GM19023 (cell line): ENCODE results near the gene PEX10.

Experiments used
- ATAC-seq: cut with Tn5 transposase; IDR thresholded peaks from one replicate; pipeline ENCODE4 v1.9.1; 2021; ENCODE audit warnings: mild to moderate bottlenecking, moderate library complexity; ENCODE audit not compliant: unreplicated experiment

PEX10 gene

DNA sequence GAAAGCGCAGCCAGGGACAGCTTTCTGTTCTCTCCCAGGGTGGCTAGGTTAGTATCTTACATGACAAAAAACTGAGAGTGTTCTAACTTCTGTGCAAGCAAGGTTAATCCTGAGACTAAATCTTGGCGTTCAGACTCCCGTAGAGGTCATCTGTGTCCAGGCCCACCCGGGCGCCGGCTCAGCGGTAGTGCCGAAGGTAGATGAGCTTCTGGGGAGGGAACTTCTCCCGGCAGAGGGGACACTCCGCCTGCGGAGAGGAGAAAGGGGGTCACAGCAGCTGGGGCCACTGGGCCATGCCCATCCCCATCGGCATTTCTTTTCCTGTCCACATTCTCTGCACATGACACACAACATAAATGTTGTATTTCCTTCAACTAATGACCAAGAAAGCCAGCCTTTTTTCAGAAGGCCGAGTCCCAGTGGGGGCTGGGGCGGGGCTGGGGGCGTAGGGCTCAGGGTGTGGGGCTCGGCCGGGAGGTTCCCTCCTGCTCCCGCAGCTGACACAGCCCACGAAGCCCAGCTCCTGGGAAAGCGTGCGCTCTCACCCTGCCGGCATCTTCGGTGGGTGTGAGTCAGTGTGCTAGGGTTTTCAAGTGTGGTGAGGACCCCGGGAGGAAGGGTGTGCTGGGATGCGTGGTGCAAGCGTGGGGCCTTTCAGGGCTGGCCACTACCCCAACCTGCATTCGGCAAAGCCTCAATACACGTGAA lies 6.6 kb downstream of the PEX10 start:
- no peak for ATAC-seq

DNA sequence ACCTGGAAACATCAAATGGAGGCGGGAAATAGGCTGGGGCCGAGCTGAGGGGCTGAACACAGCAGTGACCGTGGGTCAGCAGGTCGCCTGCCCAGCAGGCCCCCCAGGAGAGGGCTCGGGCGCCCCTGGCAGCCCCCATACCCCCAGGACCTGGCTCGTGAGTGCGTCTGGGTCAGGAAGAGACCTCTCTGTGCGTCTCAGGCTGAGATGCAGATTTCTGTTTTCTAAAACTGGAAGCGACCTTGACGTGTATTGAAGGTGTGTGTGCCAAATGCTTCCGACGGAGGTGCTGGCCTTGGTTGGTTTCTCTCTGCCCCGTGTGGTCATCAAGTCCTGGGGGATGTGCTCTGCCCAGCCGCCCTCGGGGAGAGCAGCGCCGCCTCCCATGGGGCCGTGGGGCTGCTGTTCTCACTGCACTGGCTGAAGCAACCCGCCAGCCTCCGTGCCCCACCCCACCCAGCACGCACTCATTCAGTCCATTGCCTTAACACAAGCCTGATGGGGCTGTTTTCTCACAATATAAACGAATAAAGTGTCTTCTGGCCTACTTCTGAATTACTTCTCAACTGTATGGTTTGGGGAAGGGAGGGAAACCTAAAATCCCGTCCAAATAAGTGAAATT lies 7.4 kb downstream of the PEX10 start:
- ATAC-seq, result no peak

DNA sequence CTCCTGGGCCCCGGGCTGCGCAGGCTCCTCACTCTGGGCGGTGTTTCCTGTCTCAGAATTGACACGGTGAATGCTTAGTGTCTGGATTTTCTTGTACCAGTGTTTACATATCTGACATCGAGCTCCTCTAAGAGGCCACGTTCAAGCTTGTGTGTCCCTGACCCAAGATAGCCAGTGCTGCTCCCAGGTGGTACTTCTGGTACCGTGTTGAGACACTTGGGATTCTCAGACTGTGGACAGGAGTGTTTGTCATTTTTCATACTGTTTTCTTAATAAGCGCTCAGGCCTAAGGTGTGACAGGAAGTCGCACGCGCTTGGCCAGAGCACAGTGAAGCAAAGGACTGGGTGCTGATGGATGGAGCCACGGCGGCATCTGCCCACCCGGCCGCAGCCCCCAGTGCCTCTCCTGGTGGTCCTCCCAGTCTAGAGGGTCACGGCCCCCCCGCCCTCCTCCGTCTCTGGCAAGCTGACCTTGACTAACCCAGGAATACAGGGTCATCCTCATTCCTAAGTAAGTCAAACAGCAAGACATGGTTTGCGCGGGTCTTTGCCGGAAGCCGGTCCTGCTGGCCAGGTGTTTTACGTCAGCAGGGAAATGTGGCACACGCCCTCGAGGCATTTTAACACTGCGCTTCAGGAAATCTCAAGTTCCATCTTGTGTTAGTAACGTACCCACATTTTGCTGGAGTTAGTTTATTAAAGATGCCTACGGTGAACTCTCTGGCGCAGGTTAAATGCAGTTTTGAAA lies 8.0 kb downstream of the PEX10 start:
- no peak for ATAC-seq

DNA sequence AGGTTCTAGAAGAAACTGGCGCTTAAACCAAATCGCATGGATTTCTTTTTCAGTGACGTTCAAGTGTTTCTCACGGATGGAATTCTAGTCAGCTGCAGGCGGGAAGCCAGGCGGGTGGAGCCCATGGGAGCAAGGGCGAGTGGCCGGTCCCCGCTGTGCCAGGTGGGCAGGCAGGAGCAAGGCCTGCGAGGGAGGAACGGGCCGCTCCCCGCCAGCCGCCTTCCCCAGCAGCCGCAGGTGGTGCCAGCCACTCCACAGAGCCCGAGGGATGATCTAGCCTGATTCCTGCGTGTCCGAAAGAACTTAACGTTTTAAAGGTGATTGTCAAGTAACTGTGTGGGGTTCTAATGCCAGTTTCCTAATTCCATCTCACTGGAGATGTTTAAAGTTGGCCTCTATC lies 9.1 kb downstream of the PEX10 start:
- no peak for ATAC-seq

DNA sequence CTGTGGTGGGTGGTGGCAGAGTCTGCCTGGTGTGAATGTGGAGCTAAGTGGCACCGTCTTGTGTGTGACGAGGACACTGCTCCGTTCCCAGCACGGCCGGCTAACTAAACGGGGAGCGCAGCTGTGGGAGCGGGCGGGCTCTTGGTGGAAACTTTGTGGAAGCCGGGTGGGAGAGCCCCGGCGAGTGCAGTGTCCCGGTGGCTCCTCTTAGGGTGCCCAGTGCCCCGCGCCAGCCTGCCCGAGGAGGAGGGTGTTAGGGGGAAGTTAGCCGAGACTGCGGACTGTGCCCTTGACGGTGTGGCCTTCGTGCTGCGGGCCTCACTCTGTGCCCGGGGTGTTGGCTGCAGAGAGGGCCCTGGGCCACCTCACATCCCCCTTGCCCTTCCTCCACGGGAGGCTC lies 9.9 kb downstream of the PEX10 start:
- no peak for ATAC-seq

DNA sequence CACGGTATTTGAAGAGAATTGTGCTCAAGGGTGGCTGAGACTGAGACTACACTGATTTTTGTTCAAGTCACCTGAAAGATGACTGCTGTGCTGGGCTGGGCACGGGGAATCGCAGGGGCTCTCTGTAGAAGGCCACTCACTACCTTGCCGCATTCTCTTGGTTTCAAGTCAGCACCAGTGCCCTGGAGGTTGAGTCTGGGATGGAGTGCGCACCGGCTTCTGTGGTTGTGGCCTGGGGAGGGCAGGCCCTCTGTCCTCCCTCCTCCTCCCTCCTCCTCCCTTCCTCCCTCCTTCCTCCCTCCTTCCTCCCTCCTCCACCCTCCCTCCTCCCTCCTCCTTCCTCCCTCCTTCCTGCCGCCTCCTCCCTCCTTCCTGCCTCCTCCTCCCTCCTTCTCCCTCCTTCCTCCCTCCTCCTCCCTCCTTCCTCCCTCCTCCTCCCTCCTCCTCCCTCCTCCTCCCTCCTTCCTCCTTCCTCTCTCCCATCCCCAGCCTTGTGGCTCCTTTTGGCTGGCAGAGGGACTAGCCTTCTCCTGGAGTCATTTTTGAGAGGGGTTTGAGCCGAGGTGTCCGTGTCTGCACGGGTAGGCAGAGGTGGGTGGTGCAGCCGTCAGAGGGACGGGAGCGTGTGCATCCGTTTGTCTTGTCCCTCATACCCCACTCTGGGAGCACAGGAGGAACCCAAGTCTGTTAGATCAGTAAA lies 11.3 kb downstream of the PEX10 start:
- no peak for ATAC-seq

DNA sequence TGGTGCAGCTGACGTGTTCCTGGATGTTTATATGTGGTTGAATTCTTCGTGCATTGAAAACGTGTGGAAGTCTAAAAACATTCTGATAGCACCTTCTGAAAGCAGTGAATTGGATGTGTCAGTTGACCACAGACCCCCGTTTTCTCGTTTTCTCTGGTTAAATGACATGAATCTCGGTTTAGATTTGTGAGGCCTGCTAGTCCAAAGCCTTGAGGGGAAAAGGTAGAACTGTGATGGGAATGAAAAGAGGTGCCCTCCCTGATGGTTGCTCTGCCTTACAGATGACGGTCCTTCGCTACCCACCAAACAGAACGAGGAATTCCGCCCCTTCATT lies 11.8 kb downstream of the PEX10 start:
- ATAC-seq, result no peak

DNA sequence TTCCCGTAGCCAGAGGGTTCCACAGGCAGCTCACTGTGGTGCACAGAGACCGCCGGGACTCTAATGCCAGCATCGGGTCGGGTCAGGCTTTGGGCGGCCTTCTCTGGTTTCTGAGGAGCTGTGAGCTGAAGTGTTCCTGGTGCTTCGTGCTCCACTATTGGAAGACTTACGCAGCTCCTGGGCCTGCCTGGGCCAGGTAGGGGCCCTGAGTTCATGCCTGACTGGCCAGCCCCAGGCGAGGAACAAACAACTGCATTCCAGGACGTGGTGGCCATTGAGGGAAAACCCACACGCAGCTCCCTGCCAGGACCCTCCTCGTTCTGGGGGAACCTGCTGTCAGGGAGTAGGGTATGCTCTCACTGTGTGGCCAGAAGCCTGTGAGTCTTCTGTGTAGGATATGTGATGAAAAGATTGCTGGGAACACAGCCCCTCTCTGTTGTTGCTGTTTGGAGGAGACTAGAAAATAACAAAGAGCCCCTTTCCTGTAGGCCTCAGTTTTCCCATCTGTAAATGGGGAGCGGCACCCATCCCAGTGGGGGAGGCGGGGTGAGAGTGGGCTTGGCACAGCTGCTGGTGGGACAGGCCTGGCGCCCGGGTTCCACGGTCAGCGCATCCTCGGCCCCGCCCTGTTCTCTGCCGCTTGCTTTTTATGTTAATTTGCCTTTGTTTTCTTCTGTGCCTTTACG lies 12.3 kb downstream of the PEX10 start:
- no peak for ATAC-seq

DNA sequence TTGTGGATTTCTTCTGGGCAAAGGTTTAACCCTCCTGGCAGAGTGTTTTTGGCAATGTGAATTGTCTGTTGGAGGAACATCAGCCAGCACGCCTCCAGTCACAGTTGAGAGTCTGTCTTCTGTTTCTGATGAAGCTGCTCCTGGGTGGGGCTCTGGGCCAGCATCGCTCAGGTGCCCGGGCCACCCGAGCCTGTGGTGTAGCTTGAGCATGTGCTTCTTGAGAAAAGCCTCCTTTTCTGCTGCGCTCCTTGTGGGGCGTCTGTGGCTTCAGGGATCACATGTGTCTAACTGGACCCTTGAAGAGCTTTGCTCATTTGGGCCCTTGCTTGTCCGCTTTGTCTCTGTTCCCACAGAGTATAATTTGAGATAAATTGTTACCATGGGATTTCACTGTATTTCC lies 13.5 kb downstream of the PEX10 start:
- ATAC-seq, result no peak

DNA sequence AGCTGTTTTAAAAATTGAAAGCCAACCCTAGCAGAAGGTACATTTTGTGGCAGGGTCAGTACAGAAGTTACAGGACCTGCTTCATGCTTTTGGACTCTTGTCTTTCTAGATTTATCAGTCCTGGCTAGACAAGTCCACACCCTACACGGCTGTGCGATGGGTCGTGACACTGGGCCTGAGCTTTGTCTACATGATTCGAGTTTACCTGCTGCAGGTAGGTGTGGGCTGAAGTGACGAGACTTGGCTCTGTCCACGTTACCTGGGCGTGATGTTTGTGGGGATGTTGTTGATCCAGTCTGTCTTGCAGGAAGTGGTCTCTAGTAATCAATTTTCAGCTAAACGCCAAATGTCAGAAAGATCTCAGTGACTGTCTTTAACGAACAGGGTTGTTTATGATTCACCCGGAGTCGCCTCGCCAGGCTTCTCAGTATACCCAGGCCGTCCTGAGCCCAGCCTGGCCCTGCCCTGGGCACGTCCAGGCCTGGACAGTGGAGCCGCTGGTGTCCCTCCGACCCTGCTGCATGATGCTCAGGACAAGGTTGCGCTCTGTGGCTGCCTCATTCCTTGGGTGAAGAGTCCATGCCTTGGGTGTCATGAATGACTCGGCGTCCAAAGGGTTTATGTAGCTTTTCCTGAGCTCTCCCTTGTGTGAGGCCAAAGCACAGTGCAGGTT lies 15.2 kb downstream of the PEX10 start:
- ATAC-seq, result no peak

DNA sequence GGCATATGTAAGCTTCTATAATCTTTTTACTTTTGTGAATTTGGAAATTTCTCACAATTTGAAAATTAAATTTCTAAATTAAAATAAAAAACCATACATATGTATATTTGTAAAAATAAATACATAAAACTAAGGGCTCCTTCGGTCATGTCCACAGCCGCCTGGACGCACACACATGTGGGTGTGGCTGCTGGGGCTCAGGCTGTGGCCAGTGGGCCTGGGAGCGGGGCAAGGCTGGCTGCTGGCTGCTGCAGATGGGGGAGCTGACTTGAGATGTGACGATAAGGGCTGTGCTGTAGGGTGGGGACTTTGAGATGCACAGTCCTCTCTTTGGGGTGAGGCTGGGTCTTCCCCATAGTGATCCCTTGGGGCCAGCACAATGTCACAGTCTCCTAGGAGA lies 15.9 kb downstream of the PEX10 start:
- ATAC-seq, result no peak

DNA sequence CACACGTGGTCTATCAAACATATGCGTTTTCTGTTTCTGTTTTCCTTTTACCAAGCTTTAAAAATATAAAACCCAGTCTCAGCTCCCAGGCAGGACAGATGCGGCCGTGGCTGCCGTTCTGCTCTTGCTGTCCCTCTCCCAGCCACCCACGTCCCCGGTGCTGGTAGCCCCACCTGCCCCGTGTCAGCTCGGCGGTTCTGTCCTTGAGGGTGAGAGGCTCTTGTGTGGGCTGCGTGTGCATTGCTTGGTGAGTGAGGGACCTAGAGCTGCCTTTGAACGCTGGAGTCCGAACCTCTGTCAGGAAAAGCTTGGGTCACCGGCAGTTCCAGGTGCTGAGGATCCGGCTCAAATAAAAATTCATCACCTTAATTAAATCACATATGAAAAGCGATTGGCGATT lies 16.3 kb downstream of the PEX10 start:
- ATAC-seq, result no peak

DNA sequence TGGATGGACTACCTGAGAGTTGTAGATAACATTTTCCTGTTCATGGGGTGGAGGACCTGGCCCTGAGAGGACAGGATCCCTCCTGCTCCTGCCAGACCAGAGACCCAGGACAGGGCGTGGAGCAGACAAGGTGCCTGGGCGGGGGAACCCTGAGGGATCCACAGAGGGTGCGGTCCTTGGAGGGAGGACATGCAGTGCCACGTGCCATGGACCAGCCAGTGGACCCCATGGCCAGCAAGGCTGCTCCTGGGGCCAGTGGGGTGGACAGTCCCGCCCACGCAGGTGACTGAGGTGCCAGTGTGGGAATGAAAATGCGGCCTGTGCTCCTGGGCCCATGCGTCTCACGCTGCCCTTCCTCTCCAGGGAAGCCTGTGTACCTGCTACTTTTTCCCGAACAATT lies 17.1 kb downstream of the PEX10 start:
- ATAC-seq, result no peak

DNA sequence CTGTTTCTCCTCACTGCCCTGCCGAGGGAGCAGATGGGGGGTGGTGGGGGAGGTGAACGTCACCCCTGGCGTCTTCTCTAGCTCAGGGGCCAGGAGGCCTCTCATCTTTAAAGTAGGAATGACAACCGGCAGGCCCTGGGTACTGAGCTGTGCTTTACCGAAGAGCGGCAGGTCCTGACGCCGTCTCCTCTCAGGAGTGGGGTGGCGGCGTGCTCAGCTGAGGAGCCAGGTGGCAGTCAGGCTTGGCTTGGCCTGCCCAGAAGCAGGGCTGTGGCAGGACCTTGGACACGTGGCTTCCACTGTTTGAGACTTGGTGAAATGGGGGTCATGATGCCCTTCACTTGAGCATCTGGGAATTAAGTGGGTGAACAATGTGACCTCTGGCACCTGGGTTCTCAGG lies 17.6 kb downstream of the PEX10 start:
- ATAC-seq, result no peak

DNA sequence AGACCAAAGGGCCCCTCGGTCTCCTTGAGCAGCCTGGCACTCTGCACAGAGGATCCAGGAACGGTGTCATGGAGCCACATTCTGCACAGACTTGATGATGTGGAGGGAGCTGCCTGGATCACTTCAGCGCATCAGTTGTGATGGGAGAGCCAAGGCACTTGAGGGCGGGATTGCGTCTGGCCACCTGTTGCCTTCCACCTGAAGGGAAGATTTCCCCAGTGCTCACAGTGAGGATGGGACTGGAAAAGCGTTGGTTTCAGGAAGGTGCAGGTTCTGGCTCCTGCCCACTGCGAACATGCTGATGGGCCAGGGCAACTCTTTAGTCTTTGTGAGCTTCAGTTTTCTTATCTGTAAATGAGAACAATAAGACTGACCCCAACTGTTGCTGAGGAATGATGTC lies 18.1 kb downstream of the PEX10 start:
- no peak for ATAC-seq

DNA sequence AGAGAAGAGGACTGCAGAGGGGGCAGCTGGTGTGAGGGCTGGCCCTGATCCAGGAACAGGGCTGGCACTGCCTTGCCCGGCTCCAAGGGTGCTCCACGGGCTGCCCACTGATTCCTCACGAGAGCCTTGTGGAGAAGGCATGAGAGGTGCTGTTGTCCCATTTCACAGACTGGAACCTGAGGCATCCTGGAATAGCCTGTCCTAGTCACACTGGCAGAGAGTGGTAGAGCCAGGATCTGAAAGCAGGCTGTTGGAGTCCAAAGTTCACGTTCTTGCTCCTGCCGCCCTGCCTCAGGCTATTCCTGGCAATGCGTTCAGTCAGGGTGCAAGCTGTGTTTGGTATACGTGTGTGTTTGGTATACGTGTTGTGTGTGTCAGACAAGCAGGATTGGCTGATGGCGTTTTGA lies 18.9 kb downstream of the PEX10 start:
- no peak for ATAC-seq

DNA sequence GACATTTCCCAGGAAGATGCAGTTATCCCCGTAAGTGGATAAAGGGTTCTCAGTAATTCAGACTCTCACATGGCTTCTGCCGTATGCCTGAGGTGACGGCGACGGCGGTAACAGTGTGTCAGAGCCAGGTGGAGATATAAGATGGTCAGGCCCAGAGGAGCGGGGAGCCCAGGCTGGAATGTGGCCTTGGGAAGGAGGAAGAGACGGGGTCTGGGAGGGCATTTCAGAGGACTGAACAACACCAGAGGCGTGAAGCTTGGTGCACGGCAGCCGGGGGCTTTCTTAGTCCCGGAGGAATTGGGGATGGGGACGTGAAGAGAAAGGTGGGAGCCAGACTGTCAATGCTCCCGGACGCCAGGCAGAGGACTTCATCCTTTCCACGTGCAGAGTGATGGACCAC lies 19.7 kb downstream of the PEX10 start:
- ATAC-seq, result no peak

DNA sequence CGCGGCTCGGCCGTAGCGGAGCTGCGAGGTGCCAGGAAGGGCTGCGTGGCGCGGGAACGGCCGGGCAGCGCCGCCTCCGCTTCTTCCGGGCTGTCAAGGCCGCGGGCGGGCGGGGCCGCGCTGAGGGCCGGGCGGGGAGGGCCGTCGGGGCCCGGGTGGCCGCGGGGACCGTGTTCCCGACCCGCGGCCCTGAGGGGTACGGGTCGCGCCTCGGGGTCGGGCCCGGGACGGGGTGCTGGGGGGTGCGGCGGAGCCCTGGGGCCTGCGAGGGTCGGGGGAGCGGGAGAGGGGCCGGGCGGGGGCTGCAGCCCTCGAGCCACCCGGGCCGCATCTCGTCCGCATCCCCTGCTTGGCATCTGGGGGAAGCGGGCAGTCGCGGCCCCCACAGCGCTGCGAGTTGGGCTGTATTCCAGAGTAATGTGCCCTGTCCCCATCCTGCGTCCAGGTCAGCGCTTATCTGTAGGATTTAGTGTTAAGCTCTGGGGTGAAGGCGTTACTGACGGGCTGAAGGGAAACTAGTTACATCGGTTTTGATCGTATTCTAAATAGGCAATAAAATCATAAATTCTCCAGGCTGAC lies 20.3 kb downstream of the PEX10 start:
- ATAC-seq, result peak; percentile 25

DNA sequence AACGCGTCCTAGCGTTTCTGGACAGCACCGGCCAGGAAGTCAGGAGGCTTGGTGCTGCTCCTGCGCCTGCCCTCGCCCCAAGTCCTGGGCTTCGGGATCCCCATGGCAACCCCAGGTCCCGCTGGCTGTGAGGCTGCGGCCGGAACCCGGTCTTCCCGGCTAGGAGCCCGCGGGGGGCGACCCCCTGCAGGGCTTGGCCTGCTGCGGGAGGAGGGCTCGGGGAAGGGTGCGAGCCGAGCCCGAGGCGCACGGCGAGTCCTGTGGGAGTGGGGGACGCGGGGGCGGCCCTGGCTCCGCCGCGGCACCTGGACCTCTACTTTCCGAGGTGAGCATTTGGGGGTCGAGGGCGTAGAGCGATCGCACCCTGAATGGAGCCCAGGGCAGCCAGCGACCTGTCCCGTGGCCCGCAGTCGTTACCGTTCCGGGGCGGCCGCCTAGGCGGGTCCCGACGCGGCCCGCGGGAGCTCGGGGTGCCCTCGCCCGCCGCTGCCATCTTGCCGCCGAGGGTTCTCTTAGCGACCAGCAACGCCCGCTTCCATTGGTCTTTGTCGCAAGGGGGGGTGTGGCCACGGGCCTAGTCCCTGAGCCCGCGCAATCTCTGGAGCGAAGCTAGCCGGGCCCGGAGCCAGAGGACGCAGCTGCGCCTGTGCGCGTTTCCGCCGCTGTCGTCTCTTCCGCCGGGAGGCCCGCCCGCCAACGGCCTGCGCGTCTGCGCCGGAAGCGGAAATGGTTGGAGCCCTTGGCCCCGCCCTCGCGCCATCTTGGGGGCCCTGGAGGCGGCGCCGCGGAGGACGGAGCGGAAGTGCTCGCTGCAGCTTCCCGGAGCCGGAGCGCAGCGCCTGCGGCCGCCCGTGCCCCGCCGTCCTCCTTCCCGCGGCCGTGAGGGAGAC lies 21.1 kb downstream of the PEX10 start, which contains the start of the genes MORN1 and RER1:
MORN1 (minus strand) TSS at position 514 of the 890 bp plus-strand sequence; CDS start at position 493, 21 bp downstream.
RER1 (plus strand) TSS at position 801 of the 890 bp plus-strand sequence. CDS start 3,950 bp downstream, outside the sequence.
- ATAC-seq, result peak; percentile 92
